HG03039 (cell line): Measurements from ENCODE around the gene BTD.
A peak's percentile ranks its signal among the peaks of the same experiment; 100 is the strongest.

Source experiments
- ATAC-seq: cut with Tn5 transposase; IDR thresholded peaks from one replicate; pipeline ENCODE4 v1.9.1; 2021; ENCODE audit warnings: mild to moderate bottlenecking, moderate library complexity; ENCODE audit not compliant: unreplicated experiment

Gene BTD

GRCh38 chr3:15634671-15635070 lies 33.1 kb downstream of the BTD start:
- no peak for ATAC-seq

GRCh38 chr3:15635121-15635661 lies 33.6 kb downstream of the BTD start:
- ATAC-seq = no peak

- ATAC-seq = no peak
Observed at GRCh38 chr3:15636028-15636709, 34.6 kb downstream of the BTD start.

GRCh38 chr3:15637131-15637951 lies 35.8 kb downstream of the BTD start:
- ATAC-seq = no peak

GRCh38 chr3:15638193-15638890 lies 36.8 kb downstream of the BTD start:
- ATAC-seq = no peak

- no peak for ATAC-seq
Observed at GRCh38 chr3:15638891-15639262, 37.3 kb downstream of the BTD start.

- ATAC-seq = no peak
Observed at GRCh38 chr3:15645246-15645645, 43.7 kb downstream of the BTD start.

GRCh38 chr3:15645740-15646501 lies 44.4 kb downstream of the BTD start:
- ATAC-seq = no peak

- no peak for ATAC-seq
Observed at GRCh38 chr3:15646851-15647511, 45.4 kb downstream of the BTD start.

GRCh38 chr3:15647611-15648167 lies 46.1 kb downstream of the BTD start:
- ATAC-seq = peak; percentile 81

- no peak for ATAC-seq
Observed at GRCh38 chr3:15649341-15649740, 47.8 kb downstream of the BTD start.

GRCh38 chr3:15649858-15650257 lies 48.3 kb downstream of the BTD start:
- ATAC-seq = no peak

GRCh38 chr3:15651396-15651795 lies 49.9 kb downstream of the BTD start:
- ATAC-seq = no peak

GRCh38 chr3:15653321-15653720 lies 51.8 kb downstream of the BTD start:
- no peak for ATAC-seq

GRCh38 chr3:15654127-15654526 lies 52.6 kb downstream of the BTD start:
- no peak for ATAC-seq

- ATAC-seq = no peak
Observed at GRCh38 chr3:15654891-15655290, 53.3 kb downstream of the BTD start.

- ATAC-seq = no peak
Observed at GRCh38 chr3:15656342-15656741, 54.8 kb downstream of the BTD start.

- ATAC-seq = no peak
Observed at GRCh38 chr3:15657016-15657415, 55.5 kb downstream of the BTD start.

- ATAC-seq = no peak
Observed at GRCh38 chr3:15659254-15659975, 57.9 kb downstream of the BTD start.
